GM18861 (cell line): Measurements from ENCODE around the gene NCR1.
"Not testable (repeated sequence)": the region's sequence is repeated elsewhere in the genome, so short reads cannot be mapped to it uniquely, and the experiment has no call there.

Source experiments
- ATAC-seq: cut with Tn5 transposase; IDR thresholded peaks from one replicate; pipeline ENCODE4 v1.9.1; 2021; ENCODE audit not compliant: unreplicated experiment

NCR1 gene

GRCh38 chr19:54905421-54905802 is 536 bp upstream of the NCR1 start:
- no peak for ATAC-seq

DNA sequence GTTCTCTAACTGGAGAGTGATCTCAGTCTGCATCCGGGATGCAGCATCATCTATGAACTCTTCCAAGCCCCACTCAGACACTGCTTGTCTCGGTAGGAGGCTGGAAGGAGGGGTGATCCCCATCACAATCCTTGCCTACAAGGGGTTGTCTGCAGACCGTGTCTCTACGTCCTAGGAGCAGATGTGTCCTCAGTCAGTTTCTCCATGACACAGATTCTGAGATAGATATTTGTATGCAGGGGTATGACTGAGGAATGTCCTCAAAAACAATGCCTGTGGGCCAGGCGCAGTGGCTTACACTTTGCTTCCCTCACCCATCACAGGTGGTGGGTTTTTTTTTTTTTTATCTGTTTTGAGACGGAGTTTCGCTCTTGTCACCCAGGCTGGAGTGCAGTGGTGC is 871 bp downstream of the NCR1 start:
- ATAC-seq = no peak

DNA sequence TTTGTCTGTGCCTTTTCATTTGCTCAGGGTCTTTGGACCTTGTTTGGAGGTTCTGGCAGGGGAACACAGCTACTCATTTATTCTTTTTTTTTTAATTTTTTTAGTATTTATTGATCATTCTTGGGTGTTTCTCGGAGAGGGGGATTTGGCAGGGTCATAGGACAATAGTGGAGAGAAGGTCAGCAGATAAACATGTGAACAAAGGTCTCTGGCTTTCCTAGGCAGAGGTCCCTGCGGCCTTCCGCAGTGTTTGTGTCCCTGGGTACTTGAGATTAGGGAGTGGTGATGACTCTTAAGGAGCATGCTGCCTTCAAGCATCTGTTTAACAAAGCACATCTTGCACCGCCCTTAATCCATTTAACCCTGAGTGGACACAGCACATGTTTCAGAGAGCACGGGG is 2.0 kb downstream of the NCR1 start:
- not testable (repeated sequence) for ATAC-seq

GRCh38 chr19:54916822-54917221 is 10.9 kb downstream of the NCR1 start:
- no peak for ATAC-seq

- no peak for ATAC-seq
These were observed 12.6 kb downstream of the NCR1 start for GRCh38 chr19:54918499-54918898.

- ATAC-seq = not testable (repeated sequence)
These were observed 14.0 kb downstream of the NCR1 start for GRCh38 chr19:54919646-54920563.

DNA sequence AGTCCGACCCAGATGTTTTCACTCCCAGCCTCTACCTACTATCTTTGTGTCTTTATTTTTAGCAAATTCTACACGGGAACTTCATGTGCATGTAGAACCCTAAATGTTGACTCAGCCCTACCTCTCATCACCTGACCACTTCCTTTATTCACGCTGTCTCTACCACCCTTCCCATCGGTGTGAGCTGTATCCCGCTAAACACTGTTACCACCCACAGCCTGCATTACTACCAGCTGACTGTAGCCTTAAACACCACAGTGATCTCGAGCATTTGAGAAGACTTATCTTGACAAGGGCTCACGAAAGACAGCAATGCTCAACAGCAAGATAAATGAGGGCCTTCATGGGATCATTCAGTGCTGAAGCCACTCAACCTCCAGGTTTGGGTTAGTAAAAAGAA is 15.1 kb downstream of the NCR1 start:
- ATAC-seq = no peak

GRCh38 chr19:54923276-54923675 is 17.3 kb downstream of the NCR1 start:
- no peak for ATAC-seq

DNA sequence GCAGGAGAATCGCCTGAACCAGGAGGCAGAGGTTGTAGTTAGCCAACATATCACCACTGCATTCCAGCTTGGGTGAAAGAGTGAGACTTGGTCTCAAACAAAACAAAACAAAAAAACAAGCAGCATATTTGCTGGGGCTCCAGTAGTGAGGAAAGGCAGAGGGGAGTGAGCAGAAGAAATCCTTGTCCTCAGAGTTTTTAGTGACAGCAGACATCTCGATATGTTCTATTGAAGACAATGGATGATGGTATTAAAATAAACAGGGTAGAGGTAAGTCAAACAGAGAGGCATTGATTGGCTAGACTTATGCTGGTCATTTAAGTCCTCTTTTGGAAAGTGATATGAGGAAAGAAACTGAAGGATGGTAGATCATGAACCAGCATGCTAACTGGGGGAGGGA is 22.4 kb downstream of the NCR1 start:
- no peak for ATAC-seq

GRCh38 chr19:54937926-54938325 is 32.0 kb downstream of the NCR1 start:
- no peak for ATAC-seq

- no peak for ATAC-seq
These were observed 33.0 kb downstream of the NCR1 start for GRCh38 chr19:54938906-54939305.

- not testable (repeated sequence) for ATAC-seq
These were observed 33.6 kb downstream of the NCR1 start for GRCh38 chr19:54939538-54939937.

- ATAC-seq = not testable (repeated sequence)
These were observed 37.9 kb downstream of the NCR1 start for GRCh38 chr19:54943772-54944361.

- no peak for ATAC-seq
These were observed 41.4 kb downstream of the NCR1 start, which contains the start of gene NLRP7 for GRCh38 chr19:54947381-54947780. NLRP7 (minus strand) TSS chr19:54947530.

- no peak for ATAC-seq
These were observed 43.5 kb downstream of the NCR1 start for GRCh38 chr19:54949412-54949811.

DNA sequence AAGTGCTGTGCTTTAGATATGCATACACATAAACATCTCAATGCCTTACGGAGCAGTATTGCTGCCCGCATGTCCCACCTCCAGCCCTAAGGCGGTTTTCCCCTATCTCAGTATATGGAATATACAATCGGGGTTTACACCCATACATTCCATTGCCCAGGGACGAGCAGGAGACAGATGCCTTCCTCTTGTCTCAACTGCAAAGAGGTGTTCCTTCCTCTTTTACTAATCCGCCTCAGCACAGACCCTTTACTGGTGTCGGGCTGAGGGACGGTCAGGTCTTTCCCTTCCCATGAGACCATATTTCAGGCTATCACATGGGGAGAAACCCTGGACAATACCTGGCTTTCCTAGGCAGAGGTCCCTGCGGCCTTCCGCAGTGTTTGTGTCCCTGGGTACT is 44.6 kb downstream of the NCR1 start:
- not testable (repeated sequence) for ATAC-seq

GRCh38 chr19:54952591-54953344 is 46.8 kb downstream of the NCR1 start:
- no peak for ATAC-seq

DNA sequence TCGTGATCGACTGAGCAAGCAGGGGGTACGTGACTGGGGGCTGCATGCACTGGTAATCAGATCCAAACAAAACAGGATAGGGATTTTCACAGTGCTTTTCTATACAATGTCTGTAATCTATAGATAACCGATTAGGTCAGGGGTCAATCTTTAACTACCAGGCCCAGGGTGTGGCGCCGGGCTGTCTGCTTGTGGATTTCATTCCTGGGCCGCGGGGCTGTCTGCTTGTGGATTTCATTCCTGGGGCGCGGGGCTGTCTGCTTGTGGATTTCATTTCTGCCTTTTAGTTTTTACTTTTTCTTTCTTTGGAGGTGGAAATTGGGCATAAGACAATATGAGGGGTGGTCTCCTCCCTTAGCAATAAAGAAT is 47.4 kb downstream of the NCR1 start:
- not testable (repeated sequence) for ATAC-seq

DNA sequence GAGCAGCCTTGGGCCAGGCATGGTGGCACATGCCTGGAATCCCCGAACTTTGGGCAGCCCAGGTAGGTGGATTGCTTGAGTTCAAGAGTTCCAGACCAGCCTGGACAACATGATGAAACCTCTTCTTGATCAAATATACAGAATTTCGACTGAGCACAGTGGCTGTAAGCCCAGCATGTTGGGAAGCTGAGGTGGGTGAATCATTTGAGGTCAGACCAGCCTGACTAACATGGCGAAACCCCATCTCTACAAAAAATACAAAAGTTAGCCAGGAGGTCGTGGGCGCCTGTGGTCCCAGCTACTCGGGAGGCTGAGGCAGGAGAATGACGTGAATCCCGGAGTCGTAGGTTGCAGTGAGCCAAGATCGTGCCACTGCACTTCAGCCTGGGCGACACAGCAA is 49.4 kb downstream of the NCR1 start:
- ATAC-seq = no peak

- ATAC-seq = peak; percentile 59
These were observed 53.9 kb downstream of the NCR1 start for GRCh38 chr19:54959840-54960239.
